ENCODE data around the gene NFIB. TPM values are rescaled to one million over a fixed set of nuclear protein-coding genes. Genes with fewer than 3 reads are reported as not detected.

The NFIB gene
- total and polyA plus RNA-seq, 2 of the 8 experiments (the other 6 are each of a cell fraction or from before 2014, with no cell fraction given), result 2.6 to 13.1 TPM

DNA sequence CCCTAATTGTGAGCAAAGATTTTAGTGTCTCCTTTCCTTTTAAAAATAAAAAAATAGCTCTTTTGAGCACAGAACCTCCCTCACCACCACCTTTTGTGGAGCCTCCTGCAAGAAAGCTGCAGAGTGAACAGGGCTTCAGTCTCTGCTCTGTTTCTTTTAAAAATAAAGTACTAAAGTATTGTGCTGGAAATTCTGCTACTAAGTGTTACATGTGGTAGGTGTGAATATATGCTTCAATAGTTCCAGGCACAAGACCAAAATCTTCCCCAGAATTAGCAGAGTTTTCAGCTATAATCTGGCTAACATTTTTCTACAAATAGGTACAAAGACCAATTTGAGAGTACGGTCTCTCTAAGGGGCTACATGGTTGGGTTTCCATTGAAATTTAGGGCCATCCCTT is 40.3 kb upstream of the NFIB start:
- Histone ChIP-seq H2BK15ac (ENCODE audit: low read length) (no peak overlapping the region), H4K5ac (ENCODE audit: insufficient read length, low read depth, low read length) (no peak overlapping the region), H3K27ac (ENCODE audit: low read depth, low read length) (no peak overlapping the region), H3K4me2 (ENCODE audit: insufficient read depth in 1 of 2, low read depth in 2 of 2, low read length in 2 of 2) (no peak overlapping the region), H2BK120ac (replicated peaks; ENCODE audit: low read depth, low read length) (no peak overlapping the region), H4K20me1 (replicated peaks in 1 of 2; ENCODE audit: control insufficient read depth in 1 of 2, insufficient read depth in 2 of 2, low read length in 2 of 2) (peaks cover 0 to 2% of the 10 kb centered on the region in 2 experiments), H3K56ac (replicated peaks; ENCODE audit: insufficient read length, low read depth, low read length) (no peak overlapping the region), H3K36me3 (ENCODE audit: control insufficient read depth in 2 of 4, insufficient read depth in 4 of 4, low read length in 3 of 4) (no peaks in the 10 kb centered on the region), H3K14ac (ENCODE audit: insufficient read length) (no peak overlapping the region), H3K4ac (replicated peaks; ENCODE audit: insufficient read length, low read depth, low read length) (no peak overlapping the region), H4K91ac (replicated peaks; ENCODE audit: insufficient read length, low read length) (no peak overlapping the region), H3K23me2 (ENCODE audit: low read depth, low read length) (peaks cover 3% of the 10 kb centered on the region; the same call in 1 of the 2 replicates), H2BK20ac (ENCODE audit: low read length) (no peak overlapping the region), H3K18ac (ENCODE audit: extremely low read depth, low read length) (no peak overlapping the region), H3K9ac (replicated peaks in 1 of 4; ENCODE audit: extremely low read depth in 1 of 4, low read depth in 3 of 4, low read length in 3 of 4) (no peak overlapping the region), H3K79me2 (ENCODE audit: control insufficient read depth in 1 of 2, insufficient read depth in 2 of 2, low read length in 2 of 2) (no peaks in the 10 kb centered on the region), H4K8ac (ENCODE audit: extremely low read depth, insufficient read depth, low read length) (no peak overlapping the region), H3K23ac (ENCODE audit: insufficient read length) (no peak overlapping the region), H2AK5ac (ENCODE audit: low read depth, low read length) (no peak overlapping the region), H3K4me1 (replicated peaks in 1 of 4; ENCODE audit: control insufficient read depth in 3 of 4, insufficient read depth in 4 of 4, low read length in 3 of 4) (peaks cover 7 to 16% (median 11%) of the 10 kb centered on the region in 4 experiments; a peak in 5 of 7 replicates), H2BK5ac (ENCODE audit: low read depth, low read length) (no peak overlapping the region), H3K9me3 (ENCODE audit: insufficient read depth in 2 of 2, low read depth in 1 of 2, low read length in 1 of 2) (no peaks in the 10 kb centered on the region), H3K79me1 (ENCODE audit: low read depth, low read length) (no peaks in the 10 kb centered on the region), H3K27me3 (replicated peaks in 1 of 4; ENCODE audit: control insufficient read depth in 3 of 4, extremely low read depth in 1 of 4, insufficient read depth in 3 of 4, low read length in 3 of 4) (peaks cover 26 to 40% (median 35%) of the 10 kb centered on the region in 4 experiments), H2AFZ (ENCODE audit: low read length) (no peak overlapping the region), H3K4me3 (ENCODE audit: extremely low read depth in 1 of 4, insufficient read depth in 2 of 4, low read depth in 3 of 4, low read length in 4 of 4) (no peak overlapping the region), H2BK12ac (ENCODE audit: low read depth, low read length) (no peak overlapping the region)
- 95% methylated on average over 1 of the region's 1 CpG; no CpG with 5 or more reads in 1 of the 2 experiments for WGBS, 2 experiments (ENCODE audit: extremely low coverage in 1 of 2, insufficient coverage in 1 of 2, insufficient read length in 1 of 2, insufficient replicate concordance in 2 of 2, low coverage in 1 of 2, low lambda C conversion rate in 2 of 2, missing lambda C conversion rate in 1 of 2)
- POLR2A ChIA-PET (ENCODE audit: partially characterized antibody), result interaction anchor here (1.2 to 2.6 kb wide), 2 partner anchors 36 to 38 kb away, joined by 3 to 10 read pairs; no protein-coding TSS in a partner anchor
- FAIRE-seq (no peak), DNase-seq (ENCODE audit: low read depth in 1 of 2, low spot score in 2 of 2) (no peak)
- no peak for TF ChIP-seq RFX5 (IDR thresholded peaks at IDR 0.05; ENCODE audit: borderline replicate concordance, low read depth, low read length)
- TF ChIP-seq RNF2 (IDR thresholded peaks at IDR 0.05; ENCODE audit: borderline replicate concordance, low read depth, low read length, missing control alignments, poor library complexity, severe bottlenecking), result no peak
- no peak for TF ChIP-seq EGR1 (IDR thresholded peaks at IDR 0.05; ENCODE audit: borderline replicate concordance, low read depth, low read length)
- TF ChIP-seq CTBP2 (IDR thresholded peaks at IDR 0.05; ENCODE audit: borderline replicate concordance, insufficient read depth, insufficient read length, low read length), result no peak
- TF ChIP-seq NRF1 (IDR thresholded peaks at IDR 0.05; ENCODE audit: low read depth, low read length), result no peak
- no peak for TF ChIP-seq JUN (IDR thresholded peaks at IDR 0.05; ENCODE audit: low read depth, low read length)
- no peak for TF ChIP-seq KDM1A (IDR thresholded peaks at IDR 0.05; ENCODE audit: borderline replicate concordance, low read length)
- no peak for TF ChIP-seq TCF12 (IDR thresholded peaks at IDR 0.05; ENCODE audit: low read depth, low read length)
- CTCF ChIA-PET (ENCODE audit: partially characterized antibody), result interaction anchor here (0.5 to 4.7 kb wide), 34 partner anchors 9 to 1003 kb away, joined by 3 to 31 read pairs (median 5); no protein-coding TSS in a partner anchor
